Activated T-cell treated with anti-CD3 and anti-CD28 coated beads, Interleukin-2, amount 50 U/mL, for 72 hours (primary cell): ENCODE results near the gene TYW1. TPM values are rescaled to one million over a fixed set of nuclear protein-coding genes. Genes with fewer than 3 reads are reported as not detected.

Experiments used
- total RNA-seq, 2 donors: library from RNA; stranded (reverse); gene quantifications; one replicate each; pipeline ENCODE4 v1.2.3, GENCODE V29; 2022

The TYW1 gene
- total RNA-seq, 2 donors from 2014 or later, result 17.1 to 21.8 TPM

Other genes starting within 250 kb of the TYW1 start
- 10 to 100 TPM; 71.4 to 83.8 TPM for gene TMEM248, start 75.6 kb upstream of the TYW1 start, total RNA-seq
- gene SBDS, start 1.2 kb upstream of the TYW1 start, total RNA-seq, result 10 to 100 TPM; 82.8 to 88.3 TPM